Ascending aorta (tissue), 2 donors: ENCODE results near the gene HS3ST5. TPM values are rescaled to one million over a fixed set of nuclear protein-coding genes. Genes with fewer than 3 reads are reported as not detected.

Experiments
- DNase-seq, 2 donors: peaks; one replicate each; pipeline ENCODE4 v3.0.0-alpha.2; 2019; ENCODE audit warnings: low spot score in 2 of 2
- H3K27ac ChIP-seq, 2 donors: fragments of 200-600 bp; sonication (generic); one replicate each; pipeline ENCODE4 v1.5.1; 2016 to 2017; ENCODE audit warnings: mild to moderate bottlenecking in 1 of 2
- H3K27me3 ChIP-seq: fragments of 200-600 bp; sonication (generic); one replicate; pipeline ENCODE4 v1.5.1; 2017
- H3K36me3 ChIP-seq, 2 donors: fragments of 200-600 bp; sonication (generic); one replicate each; pipeline ENCODE4 v1.5.1; 2016
- H3K4me1 ChIP-seq, 2 donors: fragments of 200-600 bp; sonication (generic); one replicate each; pipeline ENCODE4 v1.5.1; 2016 to 2017; ENCODE audit warnings: mild to moderate bottlenecking in 1 of 2
- H3K4me3 ChIP-seq, 2 donors: fragments of 200-600 bp; sonication (generic); one replicate each; pipeline ENCODE4 v1.5.1; 2016 to 2017; ENCODE audit warnings: mild to moderate bottlenecking in 1 of 2
- H3K9me3 ChIP-seq, 2 donors: fragments of 200-600 bp; sonication (generic); one replicate each; pipeline ENCODE4 v1.5.1; 2016
- intact Hi-C: fragments of 100-400 bp; cut with DNase I; formaldehyde crosslinking; loops from one replicate; pipeline ENCODE4 v1.15.1; 2023
- total RNA-seq: library from RNA; depleted of rRNA; stranded (reverse); fragments of >200 nt; gene quantifications from one replicate; pipeline ENCODE4 v1.1.0, GENCODE V29; 2016
- TF ChIP-seq, protein P1 (sequence below), 3 experiments: fragments of 200-600 bp in 2 of 3; fragments of 450-650 bp in 1 of 3; sonication (generic) in 2 of 3; IDR thresholded peaks; one replicate each; pipeline ENCODE4 v1.5.1; 2016 to 2019; ENCODE audit warnings: antibody characterized with exemption in 3 of 3, mild to moderate bottlenecking in 1 of 3, moderate library complexity in 1 of 3

HS3ST5 gene, protein sequence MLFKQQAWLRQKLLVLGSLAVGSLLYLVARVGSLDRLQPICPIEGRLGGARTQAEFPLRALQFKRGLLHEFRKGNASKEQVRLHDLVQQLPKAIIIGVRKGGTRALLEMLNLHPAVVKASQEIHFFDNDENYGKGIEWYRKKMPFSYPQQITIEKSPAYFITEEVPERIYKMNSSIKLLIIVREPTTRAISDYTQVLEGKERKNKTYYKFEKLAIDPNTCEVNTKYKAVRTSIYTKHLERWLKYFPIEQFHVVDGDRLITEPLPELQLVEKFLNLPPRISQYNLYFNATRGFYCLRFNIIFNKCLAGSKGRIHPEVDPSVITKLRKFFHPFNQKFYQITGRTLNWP
- not detected for total RNA-seq

DNA sequence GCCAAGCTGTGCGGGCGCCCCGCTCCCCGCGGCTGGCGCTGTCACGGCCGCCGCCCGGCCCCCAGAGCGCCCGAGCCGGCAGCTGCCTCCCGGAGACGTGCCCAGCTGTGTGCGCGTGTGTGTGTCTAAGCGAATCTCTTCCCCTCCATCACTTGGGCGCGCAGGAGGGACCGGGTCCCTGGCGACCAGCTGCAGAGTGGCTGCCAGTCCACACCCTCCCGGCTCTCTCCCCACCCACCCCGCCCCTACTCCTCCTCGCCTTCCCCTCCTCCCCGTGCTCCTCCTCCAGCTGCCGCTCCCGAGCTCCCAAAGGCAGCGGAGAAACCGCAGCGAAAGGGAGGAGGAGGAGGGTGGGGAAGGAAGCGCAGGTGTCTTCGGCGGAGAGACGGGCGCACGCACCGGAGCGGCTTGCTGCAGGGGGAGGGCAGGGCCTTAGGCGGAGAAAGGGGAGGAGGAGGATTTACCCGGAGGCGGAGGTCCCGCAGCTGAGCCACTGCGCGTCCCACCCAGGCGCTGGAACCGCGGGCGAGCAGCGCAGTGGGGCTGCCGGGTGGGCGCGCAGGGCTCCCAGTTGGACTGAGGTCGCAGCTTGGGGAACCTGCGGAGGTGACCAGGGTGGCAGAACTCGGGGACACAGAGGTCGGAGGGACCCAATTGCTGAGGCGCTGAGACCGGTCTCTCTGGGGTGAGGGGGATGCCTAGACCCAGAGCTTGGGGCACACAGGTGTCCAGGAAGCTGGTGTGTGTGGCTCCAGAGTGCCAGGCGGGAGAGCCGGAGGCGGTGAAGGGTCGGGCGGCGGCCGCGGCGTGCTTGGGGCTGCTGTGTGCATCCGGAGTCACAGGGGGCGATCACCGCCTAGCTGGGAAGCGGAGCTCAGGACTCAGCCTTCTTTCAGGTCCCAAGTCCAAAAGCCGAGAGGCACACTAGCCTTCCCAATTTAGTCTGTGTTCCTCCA, at the start of gene HS3ST5:
HS3ST5 (minus strand) TSS at position 198 of the 956 bp plus-strand sequence. CDS start 280,178 bp downstream, outside the sequence.
- H3K9me3 ChIP-seq: no peaks in the 10 kb centered on the region
- intact Hi-C loops: no loop called here
- H3K27ac ChIP-seq: no peak within 1 kb of the TSS
- TF ChIP-seq, protein P1, sequence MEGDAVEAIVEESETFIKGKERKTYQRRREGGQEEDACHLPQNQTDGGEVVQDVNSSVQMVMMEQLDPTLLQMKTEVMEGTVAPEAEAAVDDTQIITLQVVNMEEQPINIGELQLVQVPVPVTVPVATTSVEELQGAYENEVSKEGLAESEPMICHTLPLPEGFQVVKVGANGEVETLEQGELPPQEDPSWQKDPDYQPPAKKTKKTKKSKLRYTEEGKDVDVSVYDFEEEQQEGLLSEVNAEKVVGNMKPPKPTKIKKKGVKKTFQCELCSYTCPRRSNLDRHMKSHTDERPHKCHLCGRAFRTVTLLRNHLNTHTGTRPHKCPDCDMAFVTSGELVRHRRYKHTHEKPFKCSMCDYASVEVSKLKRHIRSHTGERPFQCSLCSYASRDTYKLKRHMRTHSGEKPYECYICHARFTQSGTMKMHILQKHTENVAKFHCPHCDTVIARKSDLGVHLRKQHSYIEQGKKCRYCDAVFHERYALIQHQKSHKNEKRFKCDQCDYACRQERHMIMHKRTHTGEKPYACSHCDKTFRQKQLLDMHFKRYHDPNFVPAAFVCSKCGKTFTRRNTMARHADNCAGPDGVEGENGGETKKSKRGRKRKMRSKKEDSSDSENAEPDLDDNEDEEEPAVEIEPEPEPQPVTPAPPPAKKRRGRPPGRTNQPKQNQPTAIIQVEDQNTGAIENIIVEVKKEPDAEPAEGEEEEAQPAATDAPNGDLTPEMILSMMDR (IDR thresholded peaks at IDR 0.05): peak in 1 of 3 experiments; percentile 5
- peaks cover 2 to 4% of the 10 kb centered on the region in 2 donors for H3K4me1 ChIP-seq
- peaks cover 5% of the 10 kb centered on the region for H3K27me3 ChIP-seq
- no peaks in the 10 kb centered on the region for H3K36me3 ChIP-seq
- DNase-seq: no peak
- peak within 1 kb of the TSS; percentile 48 to 64 for H3K4me3 ChIP-seq

DNA sequence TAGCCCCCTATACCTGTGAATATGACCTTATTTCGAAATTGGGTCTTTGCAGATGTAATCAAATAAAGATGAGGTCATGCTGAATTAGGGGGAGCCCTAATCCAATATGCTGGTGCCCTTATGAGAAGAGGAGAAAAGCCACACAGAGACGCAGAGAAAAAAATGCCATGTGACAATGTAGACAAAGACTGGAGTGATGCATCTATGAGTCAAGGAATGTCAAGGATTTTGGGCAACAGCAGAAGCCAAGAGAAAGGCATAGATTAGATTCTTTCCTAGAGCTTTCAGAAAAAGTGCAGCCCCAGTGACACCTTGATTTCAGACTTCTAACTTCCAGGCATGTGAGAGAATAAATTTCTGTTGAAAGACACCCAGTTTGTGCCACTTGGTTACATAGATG, 47.4 kb upstream of the HS3ST5 start:
- intact Hi-C loops: no loop called here
- H3K4me3 ChIP-seq: no peak overlapping the region
- H3K36me3 ChIP-seq: no peaks in the 10 kb centered on the region
- DNase-seq: no peak
- no peaks in the 10 kb centered on the region for H3K9me3 ChIP-seq
- H3K27me3 ChIP-seq: no peaks in the 10 kb centered on the region
- H3K27ac ChIP-seq: no peak overlapping the region
- H3K4me1 ChIP-seq: no peaks in the 10 kb centered on the region
- TF ChIP-seq, protein P1 (IDR thresholded peaks at IDR 0.05): no peak

DNA sequence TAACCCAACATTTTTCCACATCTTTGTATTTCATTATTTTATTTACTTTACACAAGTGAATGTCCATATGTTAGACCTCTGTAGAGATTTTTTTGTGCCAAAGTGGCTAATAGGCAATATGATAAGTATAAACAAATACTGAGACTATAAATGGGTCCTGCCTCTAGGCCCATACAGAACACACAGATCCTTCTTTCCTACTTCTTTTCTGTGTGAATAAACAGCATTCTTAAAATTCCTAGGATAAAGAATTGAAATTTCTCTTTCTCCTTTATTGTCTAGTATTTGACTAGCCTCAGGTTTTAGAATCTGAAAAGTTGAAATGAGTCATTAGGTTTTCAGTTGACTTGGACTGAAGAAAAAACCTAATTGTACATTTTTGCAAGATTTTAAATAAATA, 46.3 kb upstream of the HS3ST5 start:
- Histone ChIP-seq H3K4me1 (no peaks in the 10 kb centered on the region), H3K4me3 (no peak overlapping the region), H3K27ac (no peak overlapping the region), H3K27me3 (no peaks in the 10 kb centered on the region), H3K9me3 (no peaks in the 10 kb centered on the region), H3K36me3 (no peaks in the 10 kb centered on the region)
- DNase-seq: no peak
- TF ChIP-seq, protein P1 (IDR thresholded peaks at IDR 0.05): no peak
- intact Hi-C loops: no loop called here

DNA sequence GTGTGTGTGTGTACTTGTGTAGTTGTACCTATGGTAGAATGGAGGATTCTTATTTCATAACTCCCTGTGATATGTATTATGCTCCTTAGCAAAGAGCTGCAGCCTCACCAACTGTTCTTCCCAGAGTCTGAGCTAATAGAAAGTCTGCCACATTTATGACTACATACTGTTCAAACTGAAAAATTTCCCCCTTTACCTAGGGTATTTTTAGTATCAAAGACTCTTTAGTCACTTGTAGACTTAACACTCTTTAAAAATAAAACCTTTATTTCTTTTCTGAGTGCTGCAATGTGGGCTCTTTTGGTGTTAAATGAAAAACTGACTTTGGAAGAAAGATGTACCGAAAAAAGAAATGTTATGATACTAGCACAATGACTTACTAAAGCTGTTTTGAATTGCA, 39.6 kb upstream of the HS3ST5 start:
- Histone ChIP-seq H3K4me1 (no peaks in the 10 kb centered on the region), H3K27me3 (no peaks in the 10 kb centered on the region), H3K36me3 (no peaks in the 10 kb centered on the region), H3K27ac (no peak overlapping the region), H3K9me3 (no peaks in the 10 kb centered on the region), H3K4me3 (no peak overlapping the region)
- TF ChIP-seq, protein P1 (IDR thresholded peaks at IDR 0.05): no peak
- no peak for DNase-seq
- intact Hi-C loops: no loop called here

DNA sequence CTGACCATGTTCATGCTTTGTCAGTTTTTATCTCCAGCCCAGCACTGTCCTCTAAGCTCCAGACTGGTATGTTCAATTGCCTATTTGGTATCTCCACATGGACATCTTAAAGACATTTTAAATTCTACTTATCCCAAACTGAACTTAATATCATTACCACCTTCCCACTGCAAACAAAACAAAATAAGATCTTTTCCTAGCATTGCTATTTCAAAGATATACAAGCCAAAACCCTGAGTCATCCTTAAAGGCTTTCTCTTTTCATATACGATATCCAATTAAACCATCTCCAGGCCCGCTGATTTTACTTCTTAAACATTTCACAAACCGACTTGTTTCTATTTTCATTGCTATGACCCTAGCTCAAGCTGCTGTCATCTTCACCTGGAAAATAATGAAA, 35.1 kb upstream of the HS3ST5 start:
- DNase-seq: no peak
- no peak overlapping the region for H3K27ac ChIP-seq
- H3K27me3 ChIP-seq: no peaks in the 10 kb centered on the region
- H3K36me3 ChIP-seq: no peaks in the 10 kb centered on the region
- no peaks in the 10 kb centered on the region for H3K4me1 ChIP-seq
- H3K9me3 ChIP-seq: no peaks in the 10 kb centered on the region
- intact Hi-C loops: no loop called here
- TF ChIP-seq, protein P1 (IDR thresholded peaks at IDR 0.05): no peak
- H3K4me3 ChIP-seq: no peak overlapping the region
